Inferior parietal cortex (tissue), 1 donor: Measurements from ENCODE around the gene ELP4.

Experiments
- DNase-seq: peaks from one replicate; pipeline ENCODE4 v3.0.0-alpha.2; 2016; ENCODE audit errors: extremely low spot score

The ELP4 gene

DNA sequence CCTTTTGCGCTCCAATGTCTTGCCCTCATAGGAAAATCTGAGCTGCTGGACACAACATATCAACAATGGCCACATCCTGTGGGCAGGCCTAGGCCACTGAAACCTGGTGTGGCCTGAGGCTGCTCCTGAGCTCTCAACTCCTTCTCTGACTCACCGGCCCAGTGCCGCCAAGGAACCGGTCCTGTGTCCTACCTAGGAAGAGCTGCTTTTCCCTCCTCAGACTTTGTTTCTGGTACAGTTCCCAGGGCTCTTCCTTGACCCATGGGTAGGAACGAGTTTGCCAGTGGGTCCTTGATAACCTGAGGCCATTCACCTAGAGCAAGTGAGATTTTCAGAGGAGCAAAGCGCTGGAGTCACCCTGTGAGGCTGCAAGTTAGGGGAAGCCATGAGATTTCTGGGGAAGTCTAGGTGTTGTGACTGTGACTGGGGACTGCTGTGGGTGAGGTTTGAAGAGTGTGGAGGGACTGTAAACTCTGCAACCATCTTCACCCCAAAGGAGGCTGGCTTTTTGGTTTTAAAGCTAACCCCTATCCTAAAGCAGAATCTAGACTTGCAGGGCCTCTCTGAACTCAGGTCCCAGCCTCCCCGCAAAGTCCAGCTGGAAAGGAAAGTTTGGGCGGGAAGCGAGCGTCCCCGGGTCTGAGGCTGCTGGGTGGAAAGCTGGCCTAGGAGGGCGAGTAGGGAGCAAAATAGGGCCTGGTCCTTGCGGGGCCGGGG lies 313.5 kb downstream of the ELP4 start:
- DNase-seq, result no peak

DNA sequence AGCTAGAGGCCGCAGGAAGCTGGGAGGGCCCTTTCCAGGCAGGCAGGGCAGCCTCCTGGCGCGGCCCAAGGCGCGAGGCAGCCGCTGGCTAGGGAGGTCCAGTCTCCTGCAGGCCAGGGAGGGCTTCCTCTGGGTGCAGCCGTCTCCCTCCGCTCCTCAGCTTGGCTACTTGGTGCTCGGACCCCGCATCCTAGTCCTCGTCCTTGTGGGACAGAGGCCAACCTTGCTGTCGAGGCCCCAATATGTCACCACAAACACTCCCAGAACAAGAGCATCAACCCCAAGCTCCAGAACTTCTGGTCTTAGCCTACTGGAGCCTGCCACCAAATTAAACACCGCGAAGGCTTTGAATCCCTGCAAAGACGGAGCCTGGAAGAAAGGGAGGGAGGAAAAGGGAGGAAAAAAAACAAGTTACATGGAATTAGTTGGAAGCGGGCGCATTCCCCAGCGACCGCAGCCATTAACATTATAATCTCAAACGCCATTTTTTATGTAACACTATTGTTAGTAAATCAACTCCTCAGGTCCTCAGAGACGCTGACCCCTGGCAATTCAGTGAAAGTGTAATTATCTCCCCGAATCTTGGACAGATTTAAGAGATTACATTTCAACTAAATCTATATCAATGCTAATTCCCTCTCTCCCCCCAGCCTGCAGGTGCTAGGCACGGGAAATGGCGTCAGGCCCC lies 314.2 kb downstream of the ELP4 start:
- DNase-seq, result no peak

DNA sequence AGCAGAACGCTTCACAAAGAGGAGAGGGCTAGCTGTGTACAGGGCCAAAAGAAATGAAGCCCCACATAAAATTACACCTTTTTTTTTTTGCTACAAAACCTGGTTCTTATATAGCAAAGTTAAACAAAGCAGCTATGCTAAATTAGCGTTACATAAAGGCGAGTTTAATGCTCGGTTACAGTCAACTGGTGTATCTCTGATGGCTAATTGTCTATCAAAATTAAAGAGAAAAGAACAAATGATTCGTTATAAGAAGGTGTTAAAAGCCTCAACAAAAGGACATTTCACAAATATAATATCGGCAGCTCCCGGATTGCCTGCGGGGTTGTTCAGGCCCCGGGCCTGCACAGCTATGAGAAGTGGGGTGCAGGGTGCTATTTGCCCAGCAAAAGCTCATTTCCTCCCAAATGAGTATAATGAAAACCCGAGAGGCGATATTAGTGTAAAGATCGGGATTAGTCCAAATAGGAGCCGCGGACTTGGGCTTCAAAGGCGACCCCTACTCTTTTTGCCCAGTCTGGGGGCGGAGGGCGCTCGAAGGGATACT lies 314.8 kb downstream of the ELP4 start:
- DNase-seq, result no peak

DNA sequence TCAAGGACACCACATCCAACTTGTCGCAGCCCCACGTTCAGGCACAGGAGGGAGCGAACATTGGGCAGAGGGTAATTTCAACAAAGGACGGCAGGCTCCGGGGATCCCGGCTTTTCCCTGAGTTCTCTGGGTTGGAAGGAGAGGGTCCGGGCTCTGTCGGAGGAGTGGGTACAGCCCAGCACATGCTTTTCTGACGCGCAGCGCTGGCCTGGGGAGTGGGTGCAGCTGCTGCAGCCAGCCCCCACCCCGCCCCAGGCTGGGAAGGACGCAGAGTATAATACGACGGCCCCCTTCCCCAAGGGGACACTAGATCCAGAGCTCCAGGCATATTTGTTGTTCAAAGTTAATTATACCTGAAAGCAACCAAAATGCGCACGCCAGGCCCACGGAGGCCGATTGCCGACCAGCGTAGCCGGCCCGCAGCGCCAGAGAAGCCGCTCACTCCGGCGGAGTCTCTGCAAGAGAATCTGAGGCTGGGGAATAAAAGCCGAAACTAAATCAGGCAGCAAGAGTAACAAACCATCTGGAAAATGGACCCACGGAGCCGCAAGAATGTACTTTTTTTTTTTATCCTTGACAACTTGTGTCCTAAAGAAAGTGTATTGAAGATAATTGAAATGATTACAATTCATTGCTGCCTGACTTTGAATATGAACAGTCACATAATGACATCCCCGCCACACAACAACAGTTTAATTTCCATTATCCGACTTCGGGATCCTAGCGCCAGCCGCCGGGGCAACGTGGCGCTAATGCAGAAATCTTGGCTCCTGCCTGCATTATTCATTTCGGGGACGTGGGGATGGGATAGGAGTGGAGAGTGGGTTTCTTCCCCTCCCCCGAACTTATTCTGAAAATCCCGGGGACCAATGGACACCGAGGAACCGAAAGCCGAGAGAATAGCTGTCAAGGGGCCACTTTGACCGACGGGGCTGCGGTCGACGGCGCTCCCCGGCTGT lies 315.6 kb downstream of the ELP4 start:
- DNase-seq, result no peak

DNA sequence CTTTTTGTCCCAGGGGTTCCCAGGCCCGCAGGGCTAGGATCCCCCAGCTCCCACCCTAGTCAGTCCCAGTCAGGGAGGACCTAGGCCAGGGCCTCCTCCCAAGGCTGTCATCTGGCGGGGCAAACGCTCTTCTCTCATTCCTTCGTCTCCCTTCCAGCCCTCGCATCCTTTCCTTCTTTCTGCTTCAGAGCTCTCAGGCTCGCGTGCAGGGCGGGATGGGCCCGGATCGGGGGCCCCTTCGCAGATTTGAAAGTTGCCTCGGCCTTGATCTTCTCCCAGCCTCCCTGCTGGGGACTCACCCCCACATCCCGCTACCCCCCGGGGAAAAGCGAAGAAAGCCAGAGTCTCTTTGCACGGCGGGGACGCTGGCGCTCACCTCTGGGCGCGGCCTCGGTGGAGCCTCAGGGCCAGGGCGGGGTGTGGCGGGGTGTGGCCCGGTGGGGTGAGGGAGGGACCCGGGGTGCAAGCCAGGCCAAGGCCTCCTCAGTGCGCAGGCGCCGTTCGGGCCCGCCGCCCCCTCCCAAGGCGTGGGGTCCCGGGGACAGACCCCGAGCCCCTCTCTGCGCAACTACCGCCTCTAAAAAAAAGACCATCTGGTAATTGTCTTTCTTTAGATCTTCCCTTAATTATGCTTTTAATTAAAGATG lies 316.4 kb downstream of the ELP4 start:
- DNase-seq, result no peak

DNA sequence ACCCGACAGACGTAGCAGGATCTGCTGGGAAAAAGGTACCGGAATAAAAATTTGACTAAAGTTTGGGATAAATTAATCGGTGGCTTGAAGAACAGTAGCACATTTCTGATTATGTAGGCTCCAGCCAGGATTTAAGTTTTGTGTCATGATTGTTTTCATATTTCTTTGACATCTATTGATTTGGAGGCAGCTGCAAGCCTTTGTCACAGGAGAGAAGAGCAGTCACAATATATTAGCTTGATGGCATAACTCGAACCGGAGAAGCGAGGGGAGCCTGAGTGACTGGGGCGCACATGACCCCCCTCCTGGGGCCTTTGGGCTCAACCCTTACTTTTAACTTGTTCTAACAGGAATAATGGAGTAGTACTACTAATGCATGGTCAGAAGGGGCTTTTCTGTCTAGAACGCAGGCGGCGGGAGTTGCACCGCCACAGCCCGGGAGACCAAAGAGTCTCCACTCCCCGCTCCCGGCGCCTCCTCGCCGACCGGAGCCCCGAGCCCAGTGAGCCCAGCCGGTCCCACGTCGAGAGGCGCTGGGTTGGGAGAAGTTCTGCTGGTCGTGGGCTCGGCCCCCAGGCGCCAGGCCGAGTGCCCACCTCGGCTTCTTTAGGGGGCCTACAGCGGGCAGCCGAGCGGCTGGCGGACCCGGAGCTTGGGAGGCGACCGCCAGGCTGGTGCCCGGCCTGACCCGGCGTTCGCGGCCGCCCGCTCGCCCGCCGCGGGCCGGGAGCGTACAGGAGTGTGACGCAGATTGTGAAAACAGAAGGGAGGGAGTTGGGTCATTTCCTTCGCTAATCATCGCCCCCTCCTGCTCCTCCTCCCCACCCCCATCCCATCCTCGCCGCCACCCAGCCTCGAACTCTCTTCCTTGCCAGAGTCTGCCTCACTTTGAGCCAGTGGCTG lies 317.2 kb downstream of the ELP4 start:
- no peak for DNase-seq

DNA sequence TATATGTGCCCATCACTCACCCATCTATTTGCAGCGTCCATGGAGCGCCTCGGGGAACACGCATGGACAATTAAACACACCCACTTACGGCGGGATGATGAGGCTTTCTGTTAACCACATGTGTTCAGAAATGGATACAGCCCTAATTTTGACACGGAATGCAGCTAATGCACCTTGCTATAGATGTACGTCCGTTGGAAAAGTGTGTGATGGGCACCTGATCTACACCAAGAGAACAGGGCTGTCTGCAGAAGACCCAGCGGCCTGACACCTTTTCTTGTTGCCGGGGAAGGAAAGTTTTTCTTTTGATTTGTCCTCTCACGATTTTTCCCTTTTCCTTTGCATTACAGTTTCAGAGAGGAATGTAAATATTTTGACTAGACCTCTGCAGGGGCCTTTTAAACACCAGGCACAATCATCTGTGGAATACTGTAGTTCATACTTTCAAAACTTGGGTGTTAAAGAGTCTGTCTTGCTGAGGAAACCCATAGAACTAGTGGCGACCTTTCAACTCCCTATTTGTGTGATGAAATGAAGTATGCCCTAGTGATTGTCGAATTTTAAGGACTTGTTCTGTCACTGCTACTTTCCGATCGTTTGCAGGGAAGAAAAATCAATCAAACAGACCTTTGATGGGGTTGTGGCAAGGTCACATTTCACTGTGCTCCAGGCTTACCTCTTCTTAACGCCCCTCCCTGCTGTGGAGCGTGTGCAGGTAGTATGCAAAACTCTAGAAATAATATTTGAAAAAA lies 318.1 kb downstream of the ELP4 start:
- no peak for DNase-seq

DNA sequence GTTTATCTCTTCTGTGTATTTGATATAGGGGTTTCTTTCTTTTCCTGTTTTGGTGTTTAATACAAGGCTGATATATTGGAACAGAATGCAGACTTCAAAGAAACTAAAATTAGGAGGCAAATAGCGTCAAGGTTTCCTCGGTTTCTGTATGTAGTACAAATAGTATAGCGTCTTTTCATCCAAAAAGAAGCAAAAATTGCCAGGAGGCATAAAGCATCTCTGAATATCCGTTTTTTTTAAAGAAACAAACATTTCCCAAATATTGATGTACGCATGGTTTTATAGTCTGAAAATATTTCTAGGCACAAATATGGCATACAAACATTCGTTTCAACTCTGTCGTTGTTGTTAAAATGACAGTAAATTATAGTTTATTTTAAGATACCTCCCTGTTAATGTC lies 318.6 kb downstream of the ELP4 start:
- DNase-seq, result no peak

DNA sequence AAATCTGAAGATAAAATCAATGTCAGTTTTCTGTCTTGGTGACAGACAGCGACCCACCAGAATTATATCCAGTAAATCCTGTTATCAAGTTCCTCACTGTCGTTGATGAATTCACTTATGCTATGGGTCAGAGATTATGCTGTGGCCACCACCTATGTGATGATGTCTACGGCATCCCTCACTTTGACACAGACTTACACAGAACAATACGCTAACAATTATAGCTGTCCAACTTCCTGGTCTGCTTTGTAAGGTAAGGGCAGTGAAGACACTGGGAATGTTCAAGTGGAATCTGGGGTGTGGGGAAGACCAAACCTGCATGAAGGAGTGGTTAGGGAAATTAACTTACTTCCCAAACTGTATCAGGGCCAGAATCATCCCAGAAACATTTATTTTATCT lies 320.8 kb downstream of the ELP4 start:
- no peak for DNase-seq

DNA sequence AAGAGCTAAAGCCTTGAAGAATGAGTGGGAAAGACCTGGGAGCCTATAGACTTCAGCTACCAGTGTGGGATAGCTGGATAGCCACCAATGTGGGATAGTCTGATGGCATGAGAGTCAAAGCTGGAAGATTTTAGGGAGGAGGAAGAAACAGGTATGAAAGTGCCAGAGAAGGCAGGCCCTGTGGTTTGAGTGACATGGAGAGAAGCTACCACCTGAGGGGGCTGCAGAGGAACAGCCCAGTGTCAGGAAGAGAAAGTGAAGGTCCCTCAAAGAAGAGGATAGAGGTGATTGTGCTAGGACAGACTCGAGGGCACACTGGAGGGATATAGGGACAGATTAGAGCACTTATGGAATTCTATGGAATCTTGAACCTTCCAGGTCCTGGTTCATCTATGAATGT lies 324.7 kb downstream of the ELP4 start:
- DNase-seq, result no peak
